Ishikawa (cell line): ENCODE results near the gene NPHS1.

Experiments used
- CEBPB ChIP-seq: IDR thresholded peaks from 2 replicates; pipeline ENCODE4 v1.6.1; 2012
- EP300 ChIP-seq: IDR thresholded peaks from 2 replicates; pipeline ENCODE4 v1.6.1; 2012; ENCODE audit warnings: borderline replicate concordance
- MAX ChIP-seq: IDR thresholded peaks from 2 replicates; pipeline ENCODE4 v1.6.1; 2012
- NFIC ChIP-seq: IDR thresholded peaks from 2 replicates; pipeline ENCODE4 v1.6.1; 2012
- RAD21 ChIP-seq: IDR thresholded peaks from 2 replicates; pipeline ENCODE4 v1.6.1; 2012; ENCODE audit warnings: low read depth
- REST ChIP-seq: IDR thresholded peaks from 2 replicates; pipeline ENCODE4 v1.6.1; 2012; ENCODE audit warnings: low read depth, mild to moderate bottlenecking
- TAF1 ChIP-seq: IDR thresholded peaks from 2 replicates; pipeline ENCODE4 v1.6.1; 2012; ENCODE audit warnings: low read depth, mild to moderate bottlenecking
- YY1 ChIP-seq: IDR thresholded peaks from 2 replicates; pipeline ENCODE4 v1.6.1; 2012; ENCODE audit warnings: low read depth
- ZBTB7A ChIP-seq: IDR thresholded peaks from 2 replicates; pipeline ENCODE4 v1.6.1; 2012; ENCODE audit warnings: low read depth

DNA sequence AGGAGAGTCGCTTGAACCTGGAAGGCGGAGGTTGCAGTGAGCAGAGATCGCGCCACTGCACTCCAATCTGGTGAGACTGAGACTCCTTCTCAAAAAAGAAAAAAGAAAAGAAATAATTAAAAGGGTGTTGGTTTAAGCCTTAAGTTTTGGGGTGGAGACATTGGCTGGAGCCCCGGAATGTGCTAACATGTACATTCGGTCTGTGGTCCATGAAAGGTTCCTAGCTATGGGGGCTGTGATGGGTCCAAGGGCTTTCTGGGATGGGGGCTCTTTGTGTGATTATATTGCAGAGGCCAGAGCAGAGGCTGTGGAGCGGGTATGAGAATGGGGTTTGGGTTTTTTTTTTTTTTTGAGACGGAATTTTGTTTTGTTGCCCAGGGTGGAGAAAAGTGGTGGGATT lies 33.6 kb upstream of the NPHS1 start:
- TF ChIP-seq EP300, result no peak
- no peak for TF ChIP-seq RAD21
- TF ChIP-seq ZBTB7A, result no peak
- no peak for TF ChIP-seq YY1
- no peak for TF ChIP-seq MAX
- TF ChIP-seq REST, result no peak
- TF ChIP-seq NFIC, result no peak
- TF ChIP-seq CEBPB, result no peak
- no peak for TF ChIP-seq TAF1
